K562 (cell line): ENCODE results near the gene TMEM126A. TPM values are rescaled to one million over a fixed set of nuclear protein-coding genes. Genes with fewer than 3 reads are reported as not detected.

ENCODE experiments used
- ATAC-seq: fragments of 200-7000 bp; cut with Tn5 transposase; 3 replicates; pipeline ENCODE4 v1.9.1; 2020; ENCODE audit warnings: moderate library complexity
- BruUV-seq: library from RNA; stranded (reverse); fragments of 400-500 nt; replicated peaks from 2 replicates; lab custom pipeline; 2021; lab: Mats Ljungman, UMichigan
- CTCF ChIA-PET: fragments of 300-600 bp; formaldehyde crosslinking; extraction: SDS; loops from one replicate; lab custom pipeline; 2021; ENCODE audit warnings: low intra/inter-chr PET ratio; lab: Yijun Ruan, JAX
- POLR2A ChIA-PET: fragments of 300-600, 350-650 bp; sonication (Branson Sonifier 250); formaldehyde crosslinking; extraction: SDS; loops from one replicate; lab custom pipeline; 2021; ENCODE audit warnings: antibody characterized with exemption, inconsistent platforms; lab: Yijun Ruan, JAX
- DNase-seq, 4 experiments: peaks; one replicate each; pipeline versions ENCODE4 v3.0.0 to v3.0.0-alpha.2; 2011 to 2018; ENCODE audit warnings: low spot score in 3 of 4, mixed read lengths in 3 of 4; ENCODE audit errors: extremely low read depth in 1 of 4
- FAIRE-seq: peaks from 2 replicates; lab custom pipeline; 2011; peaks lifted over from hg19 to GRCh38; lab: Jason Lieb, UNC
- H2AFZ ChIP-seq: 2 replicates; pipeline ENCODE4 v1.6.0; 2011; ENCODE audit warnings: low read depth, low read length, control low read depth, inconsistent platforms
- H3K27ac ChIP-seq: fragments of 200-600 bp; 3 replicates; pipeline ENCODE4 v1.8.0; 2011; ENCODE audit warnings: low read depth, mild to moderate bottlenecking, control low read depth, inconsistent platforms, low read length, moderate library complexity, mixed read lengths; ENCODE audit errors: extremely low read depth
- H3K27me3 ChIP-seq, 2 experiments: fragments of 300-600 bp in 1 of 2; 2 replicates in 1 of 2; 3 replicates in 1 of 2; pipeline versions ENCODE4 v1.6.0 to v1.8.0; 2011; ENCODE audit warnings: inconsistent platforms in 2 of 2, low read length in 2 of 2, mild to moderate bottlenecking in 1 of 2, mixed read lengths in 1 of 2, moderate library complexity in 1 of 2; ENCODE audit not compliant: control insufficient read depth in 2 of 2, insufficient read depth in 2 of 2
- H3K36me3 ChIP-seq: fragments of 300-600 bp; 3 replicates; pipeline ENCODE4 v1.8.0; 2011; ENCODE audit warnings: mild to moderate bottlenecking, low read length, inconsistent platforms; ENCODE audit not compliant: control insufficient read depth, insufficient read depth
- H3K4me1 ChIP-seq, 2 experiments: fragments of 200-600 bp in 1 of 2; replicated peaks in 1 of 2; 2 replicates in 1 of 2; 3 replicates in 1 of 2; pipeline versions ENCODE4 v1.5.1 to v1.8.0; 2011; ENCODE audit warnings: inconsistent platforms in 2 of 2, low read length in 2 of 2, mild to moderate bottlenecking in 1 of 2, mixed read lengths in 1 of 2, moderate library complexity in 1 of 2; ENCODE audit not compliant: control insufficient read depth in 2 of 2, insufficient read depth in 2 of 2
- H3K4me2 ChIP-seq: 2 replicates; pipeline ENCODE4 v1.6.1; 2011; ENCODE audit warnings: low read length, control low read depth, inconsistent platforms, mixed read lengths; ENCODE audit not compliant: insufficient read depth
- H3K4me3 ChIP-seq: fragments of 200-600 bp; sonication (generic), shearing (Covaris generic); 2 replicates; pipeline ENCODE4 v1.5.1; 2016; ENCODE audit warnings: control low read depth, inconsistent platforms
- H3K79me2 ChIP-seq: fragments of 200-600 bp; 3 replicates; pipeline ENCODE4 v1.8.0; 2011; ENCODE audit warnings: low read length, inconsistent platforms; ENCODE audit not compliant: control insufficient read depth, insufficient read depth
- H3K9ac ChIP-seq, 2 experiments: 2 replicates each; pipeline versions ENCODE4 v1.6.0 to v1.6.1; 2011; ENCODE audit warnings: low read depth in 2 of 2, low read length in 2 of 2, control low read depth in 1 of 2, inconsistent platforms in 1 of 2, mild to moderate bottlenecking in 1 of 2, mixed read lengths in 1 of 2; ENCODE audit not compliant: insufficient read depth in 1 of 2
- H3K9me1 ChIP-seq: one replicate; pipeline ENCODE4 v1.6.0; 2011; ENCODE audit warnings: inconsistent platforms, mild to moderate bottlenecking, low read length, moderate library complexity; ENCODE audit not compliant: control insufficient read depth, insufficient read depth
- H3K9me3 ChIP-seq: replicated peaks from 2 replicates; pipeline ENCODE4 v1.5.1; 2011; ENCODE audit warnings: low read depth, low read length, inconsistent platforms; ENCODE audit not compliant: control insufficient read depth, insufficient read depth
- H4K20me1 ChIP-seq: replicated peaks from 2 replicates; pipeline ENCODE4 v1.6.1; 2011; ENCODE audit warnings: low read length, inconsistent platforms, mixed read lengths; ENCODE audit not compliant: control insufficient read depth, insufficient read depth
- E2F5 ChIP-seq: sonication (generic); formaldehyde crosslinking; IDR thresholded peaks from 2 replicates; pipeline ENCODE4 v1.8.0; 2022; ENCODE audit warnings: mild to moderate bottlenecking, missing genetic modification reagents
- HEY1 ChIP-seq: fragments of 250-450 bp; sonication (Bioruptor Pico); IDR thresholded peaks from 2 replicates; pipeline ENCODE4 v1.5.0; 2020; ENCODE audit warnings: mild to moderate bottlenecking, moderate library complexity, borderline replicate concordance
- HMGXB4 ChIP-seq: sonication (generic); formaldehyde crosslinking; IDR thresholded peaks from 2 replicates; pipeline ENCODE4 v1.8.1; 2023; ENCODE audit warnings: mild to moderate bottlenecking, missing genetic modification reagents
- HSF4 ChIP-seq: fragments of 250-450 bp; sonication (Bioruptor Pico); IDR thresholded peaks from 2 replicates; pipeline ENCODE4 v2.1.2; 2022; ENCODE audit warnings: mild to moderate bottlenecking, moderate library complexity, borderline replicate concordance
- JUN ChIP-seq, 2 experiments: sonication (generic) in 1 of 2; formaldehyde crosslinking in 1 of 2; IDR thresholded peaks; 2 replicates each; pipeline versions ENCODE4 v1.6.1 to v1.8.0; 2012 to 2022; ENCODE audit warnings: borderline replicate concordance in 2 of 2, mild to moderate bottlenecking in 2 of 2, improper control_type of control experiment in 1 of 2, low read depth in 1 of 2, low read length in 1 of 2, missing genetic modification reagents in 1 of 2
- KDM1A ChIP-seq, 2 experiments: fragments of 450-650 bp; IDR thresholded peaks; 2 replicates each; pipeline ENCODE4 v1.6.1; 2016; ENCODE audit warnings: mild to moderate bottlenecking in 2 of 2
- KDM2B ChIP-seq: fragments of 250-450 bp; sonication (Bioruptor Pico); IDR thresholded peaks from 2 replicates; pipeline ENCODE4 v1.8.0; 2021; ENCODE audit warnings: mild to moderate bottlenecking, moderate library complexity
- MCM3 ChIP-seq: fragments of 450-650 bp; IDR thresholded peaks from 2 replicates; pipeline ENCODE4 v1.6.1; 2016
- MLX ChIP-seq, 2 experiments: fragments of 450-650 bp in 1 of 2; sonication (generic) in 1 of 2; formaldehyde crosslinking; conservative IDR thresholded peaks; 2 replicates each; pipeline versions ENCODE4 v1.4.0 to v1.8.1; 2020 to 2022; ENCODE audit warnings: mild to moderate bottlenecking in 1 of 2, missing genetic modification reagents in 1 of 2
- SMARCB1 ChIP-seq: IDR thresholded peaks from 2 replicates; pipeline ENCODE4 v1.6.1; 2011; ENCODE audit warnings: improper control_type of control experiment, low read depth; ENCODE audit not compliant: insufficient read length
- TGIF2 ChIP-seq: sonication (generic); formaldehyde crosslinking; IDR thresholded peaks from 2 replicates; pipeline ENCODE4 v1.8.1; 2022; ENCODE audit warnings: mild to moderate bottlenecking, missing genetic modification reagents, moderate library complexity
- ZBTB33 ChIP-seq: sonication (generic); formaldehyde crosslinking; IDR thresholded peaks from 2 replicates; pipeline ENCODE4 v1.8.1; 2023; ENCODE audit warnings: mild to moderate bottlenecking, missing genetic modification reagents
- ZKSCAN8 ChIP-seq: fragments of 200-800 bp; sonication (Bioruptor generic); IDR thresholded peaks from 2 replicates; pipeline ENCODE4 v1.6.1; 2016; ENCODE audit warnings: missing genetic modification characterization, missing compliant biosample characterization
- ZNF197 ChIP-seq: fragments of 200-800 bp; sonication (Bioruptor generic); IDR thresholded peaks from 2 replicates; pipeline ENCODE4 v1.6.1; 2016; ENCODE audit warnings: low read depth, missing genetic modification characterization, missing compliant biosample characterization
- ZNF785 ChIP-seq: fragments of 250-450 bp; sonication (Bioruptor Pico); IDR thresholded peaks from 2 replicates; pipeline ENCODE4 v1.4.0; 2020; ENCODE audit warnings: mild to moderate bottlenecking
- WGBS: fragments of 100-300 bp; shearing (Covaris generic); methylation state at CpG from one replicate; pipeline ENCODE4 v1.1.6; 2016; ENCODE audit warnings: low coverage, mixed read lengths; ENCODE audit not compliant: insufficient coverage; ENCODE audit errors: missing lambda C conversion rate; 5-methylcytosine and 5-hydroxymethylcytosine counted together
- in situ Hi-C: fragments of 300-500 bp; cut with MboI; formaldehyde crosslinking; loops from 4 replicates; pipeline ENCODE4 v1.15.0; 2018; ENCODE audit warnings: inconsistent platforms, mixed read lengths
- intact Hi-C: fragments of 100-400 bp; cut with micrococcal nuclease; formaldehyde crosslinking; loops from 2 replicates; pipeline ENCODE4 v1.14.2; 2022
- polyA plus RNA-seq, 8 experiments: library from polyadenylated mRNA; depleted of rRNA in 4 of 8; stranded (reverse) in 5 of 8; unstranded in 3 of 8; fragments of >200 nt; fragmentation: Nextera tagmentation in 2 of 8; fragmentation: Illumina TruSeq in 1 of 8; extraction: Ambion mirVana in 2 of 8; extraction: Trizol in 1 of 8; gene quantifications; 2 replicates each; pipeline versions ENCODE4 v1.2.1 to v1.2.3, GENCODE V29; 2011 to 2014; ENCODE audit warnings: inconsistent platforms in 1 of 8, missing spikeins in 1 of 8
- total RNA-seq, 7 experiments: library from RNA; depleted of rRNA in 6 of 7; stranded (reverse); fragments of >200 nt in 6 of 7; fragmentation: Illumina TruSeq in 2 of 7; extraction: Trizol in 2 of 7; gene quantifications; 2 replicates each; pipeline versions ENCODE4 v1.2.1 to v1.2.3, GENCODE V29; 2011 to 2021; ENCODE audit warnings: low replicate concordance in 1 of 7

The TMEM126A gene
- total and polyA plus RNA-seq, 9 of the 15 experiments (the other 6 are each of a cell fraction or from before 2014, with no cell fraction given), result 19.3 to 154 (median 56.3) TPM

GRCh38 chr11:85664615-85665481 is 17.1 kb downstream of the TMEM126A start, which contains the start of gene CREBZF:
CREBZF (minus strand) TSS chr11:85665129; CDS start chr11:85664875, 254 bp downstream.
- in situ Hi-C loops (no loop called here), intact Hi-C loops (loop anchor here (1.0 to 10.0 kb wide), 5 partner anchors 37 to 580 kb away; partner anchors contain the start of genes EED, PICALM and TMEM126B)
- BruUV-seq, result TSS peak; percentile 57
- peak within 1 kb of the TSS; percentile 94 for H3K4me3 ChIP-seq
- peaks cover 51% of the 10 kb centered on the region for H3K79me2 ChIP-seq
- H3K27ac ChIP-seq, result peak within 1 kb of the TSS; percentile 98
- DNase-seq (peak; percentile 90 to 98 (median 92)), ATAC-seq (peak; percentile 88), FAIRE-seq (peak; percentile 95)
- no peaks in the 10 kb centered on the region for H3K27me3 ChIP-seq
- H3K9me1 ChIP-seq, result no peaks in the 10 kb centered on the region
- CTCF ChIA-PET, result no interaction called here
- peak within 1 kb of the TSS; percentile 98 for H3K9ac ChIP-seq
- H3K9me3 ChIP-seq, result no peaks in the 10 kb centered on the region
- peaks cover 32% of the 10 kb centered on the region for H3K36me3 ChIP-seq
- peaks cover 16% of the 10 kb centered on the region for H4K20me1 ChIP-seq
- peak within 1 kb of the TSS; percentile 99 for H2AFZ ChIP-seq
- peak within 1 kb of the TSS; percentile 95 for H3K4me2 ChIP-seq
- peaks cover 5 to 14% of the 10 kb centered on the region in 2 experiments; a peak in 3 of 5 replicates for H3K4me1 ChIP-seq
- 1% methylated on average over 56 of the region's 67 CpGs for WGBS
- POLR2A ChIA-PET, result interaction anchor here (0.6 to 10.1 kb wide), 10 partner anchors 9 to 277 kb away, joined by 3 to 145 read pairs (median 4); partner anchors contain the start of gene TMEM126A
- TF ChIP-seq TGIF2 (CRISPR knock-in tag) (no peak), MLX (CRISPR knock-in tag; conservative IDR thresholded peaks at IDR 0.05) (no peak), JUN (IDR thresholded peaks at IDR 0.05; ENCODE audit: borderline replicate concordance, low read depth, low read length) (no peak), JUN (CRISPR knock-in tag; IDR thresholded peaks at IDR 0.05; ENCODE audit: borderline replicate concordance) (0 out of 2 replicates have a peak, but pooled peaks have one; percentile 53), SMARCB1 (no peak), KDM2B (CRISPR knock-in tag) (0 out of 2 replicates have a peak, but pooled peaks have one; percentile 87), HSF4 (CRISPR knock-in tag) (no peak), E2F5 (peak; percentile 82; the same call in 1 of the 2 replicates), HEY1 (CRISPR knock-in tag) (no peak), ZBTB33 (CRISPR knock-in tag) (peak; percentile 29; the same call in 1 of the 2 replicates), MCM3 (no peak), ZKSCAN8 (CRISPR knock-in tag) (no peak), ZNF785 (CRISPR knock-in tag) (no peak), KDM1A (IDR thresholded peaks at IDR 0.05) (no peak), HMGXB4 (CRISPR knock-in tag) (no peak), ZNF197 (CRISPR knock-in tag) (no peak)
